ENCODE measurements around the gene GORAB. TPM values are rescaled to one million over a fixed set of nuclear protein-coding genes. Genes with fewer than 3 reads are reported as not detected.
A peak's percentile ranks its signal among the peaks of the same experiment; 100 is the strongest.

Gene GORAB
- total and polyA plus RNA-seq, 2 of the 4 experiments (the other 2 are of a cell fraction): 11.3 to 14.0 TPM

DNA sequence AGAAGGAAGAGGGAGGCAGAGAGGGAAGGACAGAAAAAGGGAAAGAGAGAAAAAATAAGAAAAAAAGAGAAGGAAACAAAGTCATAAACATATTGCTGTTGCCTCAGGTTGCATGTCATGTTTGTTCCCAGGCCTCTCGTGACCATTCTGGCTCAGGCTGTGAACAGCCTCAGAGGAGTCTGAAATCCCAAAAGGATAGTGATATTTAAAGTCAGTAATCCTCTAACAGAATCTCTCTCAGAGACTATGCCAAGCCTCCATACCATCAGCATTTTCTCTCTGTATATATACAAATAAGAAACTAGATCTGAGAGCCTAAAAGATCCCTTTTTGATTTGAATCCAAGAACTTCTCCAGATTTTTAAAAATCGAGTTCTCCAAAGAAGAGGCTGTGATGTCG is 35.2 kb downstream of the GORAB start:
- no peaks in the 10 kb centered on the region for H3K27me3 ChIP-seq (ENCODE audit: control insufficient read depth, insufficient read depth, low read length)
- no peak overlapping the region for H3K4ac ChIP-seq (ENCODE audit: low read depth, low read length)
- H3K4me2 ChIP-seq (ENCODE audit: low read depth, low read length): no peak overlapping the region
- no peak overlapping the region for H3K4me3 ChIP-seq (ENCODE audit: insufficient read depth, low read depth, low read length)
- no peaks in the 10 kb centered on the region for H3K36me3 ChIP-seq (ENCODE audit: control insufficient read depth, insufficient read depth, low read length)
- 0 out of 2 replicates have a peak overlapping the region, but pooled peaks have one; percentile 21 for H2BK120ac ChIP-seq (ENCODE audit: low read depth, low read length)
- no peak overlapping the region for H3K56ac ChIP-seq (ENCODE audit: extremely low read depth, insufficient read depth, low read length)
- H2AK5ac ChIP-seq (ENCODE audit: low read depth, low read length): peak overlapping the region; percentile 30; the same call in 1 of the 2 replicates
- no peaks in the 10 kb centered on the region for H4K20me1 ChIP-seq (ENCODE audit: insufficient read depth, low read length)
- H3K27ac ChIP-seq (ENCODE audit: insufficient read depth, low read length): no peak overlapping the region
- ATAC-seq (ENCODE audit: low read depth) (no peak), DNase-seq (no peak)
- no peak overlapping the region for H4K5ac ChIP-seq (ENCODE audit: low read depth, low read length)
- no peaks in the 10 kb centered on the region; a peak in 1 of 4 replicates for H3K79me1 ChIP-seq (ENCODE audit: low read depth in 1 of 2, low read length in 2 of 2)
- H4K91ac ChIP-seq (ENCODE audit: insufficient read depth, low read depth, low read length): no peak overlapping the region
- H2AK9ac ChIP-seq (replicated peaks; ENCODE audit: low read depth, low read length, poor library complexity): no peak overlapping the region
- ChIA-PET CTCF (no interaction called here), POLR2A (ENCODE audit: unreplicated experiment) (no interaction called here)
- H3K4me1 ChIP-seq (ENCODE audit: control insufficient read depth, insufficient read depth, low read length): peaks cover 14% of the 10 kb centered on the region
- H3K9ac ChIP-seq (ENCODE audit: low read depth, low read length): no peak overlapping the region
- no peak overlapping the region for H2BK15ac ChIP-seq (ENCODE audit: low read depth, low read length)
- no peak overlapping the region for H3K14ac ChIP-seq (replicated peaks; ENCODE audit: low read depth, low read length)
- BruUV-seq (replicated peaks): no TSS peak
- H3K23ac ChIP-seq (ENCODE audit: low read depth, low read length): no peak overlapping the region
- in situ Hi-C loops (cut with MboI; ENCODE audit: low sequenced_read_pairs) (no loop called here), dilution Hi-C loops (cut with HindIII; ENCODE audit: low sequenced_read_pairs, unreplicated experiment) (no loop called here), intact Hi-C loops (cut with micrococcal nuclease) (no loop called here)
- H3K18ac ChIP-seq (ENCODE audit: low read depth, low read length): no peak overlapping the region; the same call in 1 of the 2 replicates
- no peak overlapping the region for H2BK5ac ChIP-seq (ENCODE audit: low read depth, low read length, poor library complexity, severe bottlenecking)
- no peak overlapping the region for H4K8ac ChIP-seq (ENCODE audit: low read depth in 2 of 2, low read length in 2 of 2)
- H3K9me1 ChIP-seq (ENCODE audit: insufficient read depth, low read length): peaks cover 6% of the 10 kb centered on the region; the same call in 1 of the 2 replicates
- H2BK20ac ChIP-seq (ENCODE audit: low read depth, low read length): no peak overlapping the region
- no peak for TF ChIP-seq RAD21 (IDR thresholded peaks at IDR 0.05; ENCODE audit: low read length)
- TF ChIP-seq POLR2A (IDR thresholded peaks at IDR 0.05; ENCODE audit: low read depth, low read length): no peak
- no peak for TF ChIP-seq FOS (IDR thresholded peaks at IDR 0.05; ENCODE audit: low read depth, low read length)
- TF ChIP-seq, protein P1, sequence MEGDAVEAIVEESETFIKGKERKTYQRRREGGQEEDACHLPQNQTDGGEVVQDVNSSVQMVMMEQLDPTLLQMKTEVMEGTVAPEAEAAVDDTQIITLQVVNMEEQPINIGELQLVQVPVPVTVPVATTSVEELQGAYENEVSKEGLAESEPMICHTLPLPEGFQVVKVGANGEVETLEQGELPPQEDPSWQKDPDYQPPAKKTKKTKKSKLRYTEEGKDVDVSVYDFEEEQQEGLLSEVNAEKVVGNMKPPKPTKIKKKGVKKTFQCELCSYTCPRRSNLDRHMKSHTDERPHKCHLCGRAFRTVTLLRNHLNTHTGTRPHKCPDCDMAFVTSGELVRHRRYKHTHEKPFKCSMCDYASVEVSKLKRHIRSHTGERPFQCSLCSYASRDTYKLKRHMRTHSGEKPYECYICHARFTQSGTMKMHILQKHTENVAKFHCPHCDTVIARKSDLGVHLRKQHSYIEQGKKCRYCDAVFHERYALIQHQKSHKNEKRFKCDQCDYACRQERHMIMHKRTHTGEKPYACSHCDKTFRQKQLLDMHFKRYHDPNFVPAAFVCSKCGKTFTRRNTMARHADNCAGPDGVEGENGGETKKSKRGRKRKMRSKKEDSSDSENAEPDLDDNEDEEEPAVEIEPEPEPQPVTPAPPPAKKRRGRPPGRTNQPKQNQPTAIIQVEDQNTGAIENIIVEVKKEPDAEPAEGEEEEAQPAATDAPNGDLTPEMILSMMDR (conservative IDR thresholded peaks at IDR 0.05; ENCODE audit: low read depth, low read length): no peak
- TF ChIP-seq RFX5 (IDR thresholded peaks at IDR 0.05; ENCODE audit: low read depth, low read length): no peak
- WGBS, 2 experiments (ENCODE audit: extremely low coverage in 2 of 2, insufficient read length in 1 of 2): 62% methylated on average over 2 of the region's 3 CpGs; no CpG with 5 or more reads in 1 of the 2 experiments
- no peak overlapping the region for H2AFZ ChIP-seq (replicated peaks; ENCODE audit: low read length, poor library complexity)
- no peaks in the 10 kb centered on the region for H3K9me3 ChIP-seq (ENCODE audit: control insufficient read depth, insufficient read depth, low read length)
